ENCODE data around the gene DALRD3.

DALRD3 gene

GRCh38 chr3:49005998-49006397 is 12.4 kb downstream of the DALRD3 start:
- DNase-seq = peak in 1 of 14 donors; percentile 9

GRCh38 chr3:49005303-49005680 is 13.1 kb downstream of the DALRD3 start:
- DNase-seq = no peak

- no peak for DNase-seq
These were observed 13.8 kb downstream of the DALRD3 start for GRCh38 chr3:49004352-49005302.

GRCh38 chr3:49001155-49001554 is 17.2 kb downstream of the DALRD3 start:
- no peak for DNase-seq

- DNase-seq = no peak
These were observed 19.1 kb downstream of the DALRD3 start for GRCh38 chr3:48999085-48999858.

GRCh38 chr3:48997714-48998637 is 20.4 kb downstream of the DALRD3 start:
- DNase-seq = peak in 1 of 14 donors; percentile 20

GRCh38 chr3:48997102-48997635 is 21.2 kb downstream of the DALRD3 start:
- DNase-seq = no peak

- no peak for DNase-seq
These were observed 21.7 kb downstream of the DALRD3 start for GRCh38 chr3:48996640-48997039.

GRCh38 chr3:48993834-48994233 is 24.5 kb downstream of the DALRD3 start:
- DNase-seq = no peak

- DNase-seq = no peak
These were observed 26.4 kb downstream of the DALRD3 start for GRCh38 chr3:48991851-48992545.

- DNase-seq = peak in 9 of 14 donors; percentile 18 to 58 (median 39)
These were observed 27.5 kb downstream of the DALRD3 start for GRCh38 chr3:48990636-48991469.

- DNase-seq = peak in 13 of 14 donors; percentile 65 to 95 (median 86)
These were observed 28.4 kb downstream of the DALRD3 start, which contains the start of gene P4HTM for GRCh38 chr3:48989796-48990635. Gene P4HTM, plus strand, starts transcription at chr3:48990241. Its CDS starts 16 bp downstream, at chr3:48990257.

- no peak for DNase-seq
These were observed 29.1 kb downstream of the DALRD3 start for GRCh38 chr3:48989126-48989795.

- no peak for DNase-seq
These were observed 32.5 kb downstream of the DALRD3 start for GRCh38 chr3:48985831-48986376.

GRCh38 chr3:48984663-48985062 is 33.7 kb downstream of the DALRD3 start:
- DNase-seq = no peak

GRCh38 chr3:48983096-48983495 is 35.3 kb downstream of the DALRD3 start:
- DNase-seq = no peak

- no peak for DNase-seq
These were observed 35.7 kb downstream of the DALRD3 start for GRCh38 chr3:48982686-48983085.

- no peak for DNase-seq
These were observed 36.4 kb downstream of the DALRD3 start for GRCh38 chr3:48982016-48982415.
